Astrocyte (in vitro differentiated cells and primary cell): Measurements from ENCODE around the gene TBX4. TPM values are rescaled to one million over a fixed set of nuclear protein-coding genes. Genes with fewer than 3 reads are reported as not detected.

ENCODE experiments used
- DNase-seq: peaks from one replicate; pipeline ENCODE4 v3.0.0-alpha.2; 2010; ENCODE audit warnings: low read depth
- FAIRE-seq: peaks from 2 replicates; lab custom pipeline; 2011; peaks lifted over from hg19 to GRCh38; lab: Jason Lieb, UNC
- H2AFZ ChIP-seq: 2 replicates; pipeline ENCODE4 v1.6.0; 2012; ENCODE audit warnings: low read depth, low read length, inconsistent platforms
- H3K27ac ChIP-seq: 2 replicates; pipeline ENCODE4 v1.5.1; 2011; ENCODE audit warnings: low read depth, low read length, inconsistent platforms
- H3K27me3 ChIP-seq: 2 replicates; pipeline ENCODE4 v1.6.0; 2011; ENCODE audit warnings: low read length, inconsistent platforms; ENCODE audit not compliant: insufficient read depth
- H3K36me3 ChIP-seq: 2 replicates; pipeline ENCODE4 v1.5.1; 2011; ENCODE audit warnings: low read length, inconsistent platforms; ENCODE audit not compliant: insufficient read depth
- H3K4me1 ChIP-seq: 2 replicates; pipeline ENCODE4 v1.5.1; 2011; ENCODE audit warnings: low read length, inconsistent platforms; ENCODE audit not compliant: insufficient read depth
- H3K4me2 ChIP-seq: 2 replicates; pipeline ENCODE4 v1.6.0; 2012; ENCODE audit warnings: low read length, inconsistent platforms
- H3K4me3 ChIP-seq: 2 replicates; pipeline ENCODE4 v1.5.1; 2011; ENCODE audit warnings: low read depth, mild to moderate bottlenecking, low read length, inconsistent platforms; ENCODE audit not compliant: insufficient read depth
- H3K79me2 ChIP-seq: 2 replicates; pipeline ENCODE4 v1.6.0; 2012; ENCODE audit warnings: mild to moderate bottlenecking, low read length, inconsistent platforms; ENCODE audit not compliant: insufficient read depth
- H3K9ac ChIP-seq: 2 replicates; pipeline ENCODE4 v1.6.0; 2012; ENCODE audit warnings: mild to moderate bottlenecking, low read length, inconsistent platforms
- H3K9me3 ChIP-seq: 2 replicates; pipeline ENCODE4 v1.5.1; 2012; ENCODE audit warnings: low read depth, mild to moderate bottlenecking, low read length, inconsistent platforms; ENCODE audit not compliant: insufficient read depth
- H4K20me1 ChIP-seq: 2 replicates; pipeline ENCODE4 v1.6.0; 2012; ENCODE audit warnings: low read length, inconsistent platforms; ENCODE audit not compliant: insufficient read depth
- H3K27ac Mint-ChIP-seq: one replicate; pipeline ENCODE4 v1.8.0; 2021; ENCODE audit warnings: mild to moderate bottlenecking, mixed read lengths; ENCODE audit not compliant: unreplicated experiment
- H3K27me3 Mint-ChIP-seq: one replicate; pipeline ENCODE4 v1.8.0; 2021; ENCODE audit warnings: low read depth, mixed read lengths; ENCODE audit not compliant: unreplicated experiment
- H3K36me3 Mint-ChIP-seq: one replicate; pipeline ENCODE4 v1.8.0; 2021; ENCODE audit warnings: low read depth, mixed read lengths; ENCODE audit not compliant: unreplicated experiment
- H3K4me1 Mint-ChIP-seq: one replicate; pipeline ENCODE4 v1.8.0; 2021; ENCODE audit warnings: low read depth, mixed read lengths; ENCODE audit not compliant: unreplicated experiment
- H3K4me3 Mint-ChIP-seq: one replicate; pipeline ENCODE4 v1.8.0; 2021; ENCODE audit warnings: mild to moderate bottlenecking, moderate library complexity, mixed read lengths; ENCODE audit not compliant: unreplicated experiment
- H3K9me3 Mint-ChIP-seq: one replicate; pipeline ENCODE4 v1.8.0; 2021; ENCODE audit warnings: mild to moderate bottlenecking, mixed read lengths; ENCODE audit not compliant: unreplicated experiment
- EZH2 ChIP-seq: IDR thresholded peaks from 2 replicates; pipeline ENCODE4 v1.6.1; 2012; ENCODE audit warnings: mild to moderate bottlenecking, low read length, inconsistent platforms; ENCODE audit not compliant: insufficient read depth
- total RNA-seq: library from RNA; stranded (reverse); gene quantifications from 2 replicates; pipeline ENCODE4 v1.2.1, GENCODE V29; 2021
- TF ChIP-seq, protein P1 (sequence below): IDR thresholded peaks from 2 replicates; pipeline ENCODE4 v1.5.1; 2011; ENCODE audit warnings: low read depth, mild to moderate bottlenecking, inconsistent platforms, low read length, moderate library complexity; ENCODE audit not compliant: insufficient read depth

The TBX4 gene
- total RNA-seq, 1 donor from 2014 or later = 0.14 TPM

DNA sequence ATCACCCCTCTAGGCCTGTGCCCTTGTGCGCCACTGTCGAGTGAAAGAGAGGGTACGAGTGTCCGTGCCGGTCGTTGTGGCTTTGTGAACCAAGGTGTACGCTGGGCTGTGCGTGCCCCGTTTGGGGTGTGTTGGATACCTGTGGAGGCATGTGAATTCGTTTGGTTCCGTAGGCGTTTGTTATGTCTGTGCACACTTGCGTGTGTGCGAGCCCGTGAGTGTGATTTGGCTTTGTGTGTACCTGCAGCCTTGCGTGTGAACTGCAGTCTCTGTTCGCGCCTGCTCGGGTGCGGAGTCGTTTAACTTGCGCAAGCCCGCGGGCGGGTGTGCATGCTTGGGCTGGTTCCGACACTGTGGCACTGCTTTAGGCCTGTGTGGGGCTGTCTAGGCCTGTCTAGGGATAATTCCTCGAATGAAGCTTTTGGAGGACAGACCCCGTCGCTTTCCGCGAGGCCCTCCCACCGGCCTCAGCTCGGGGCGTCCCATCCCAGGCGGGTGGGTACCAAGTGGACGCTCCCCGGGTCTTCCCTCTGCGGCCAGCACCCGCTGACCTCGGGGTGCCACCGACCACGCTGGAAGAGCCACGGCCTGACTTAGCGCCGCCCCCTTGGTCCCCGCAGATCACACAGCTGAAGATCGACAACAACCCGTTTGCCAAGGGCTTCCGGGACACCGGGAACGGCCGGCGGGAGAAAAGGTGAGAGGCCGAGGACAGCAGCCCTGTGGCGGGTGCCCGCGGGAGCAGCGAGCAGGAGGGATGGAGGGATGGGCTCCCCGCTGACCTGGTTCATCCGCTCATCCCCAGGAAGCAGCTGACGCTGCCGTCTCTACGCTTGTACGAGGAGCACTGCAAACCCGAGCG lies 48.2 kb upstream of the TBX4 start:
- Histone ChIP-seq H3K27ac (peak overlapping the region; percentile 33), H3K79me2 (peaks cover 73% of the 10 kb centered on the region)
- peak overlapping the region; percentile 26 for H3K27ac Mint-ChIP-seq

DNA sequence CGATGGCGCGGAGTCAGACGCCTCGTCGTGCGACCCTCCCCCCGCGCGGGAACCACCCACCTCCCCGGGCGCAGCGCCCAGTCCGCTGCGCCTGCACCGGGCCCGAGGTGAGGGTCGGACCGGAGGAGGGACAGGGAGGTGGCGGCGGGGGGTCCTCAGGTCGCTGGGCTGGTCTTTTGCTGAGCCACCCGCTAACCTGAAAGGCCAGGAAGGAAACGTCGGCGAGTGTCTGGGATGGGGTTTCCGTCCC lies 47.6 kb upstream of the TBX4 start:
- peak overlapping the region; percentile 46 for H3K4me3 ChIP-seq
- Mint-ChIP-seq H3K27me3 (peaks cover 60% of the 10 kb centered on the region), H3K27ac (no peak overlapping the region), H3K9me3 (peaks cover 7% of the 10 kb centered on the region), H3K4me3 (no peak overlapping the region), H3K4me1 (no peaks in the 10 kb centered on the region), H3K36me3 (peaks cover 2% of the 10 kb centered on the region)
- peaks cover 69% of the 10 kb centered on the region for H3K79me2 ChIP-seq
- peak overlapping the region; percentile 68 for H3K9ac ChIP-seq
- H3K9me3 ChIP-seq = no peaks in the 10 kb centered on the region
- no peak for FAIRE-seq
- TF ChIP-seq, protein P1, sequence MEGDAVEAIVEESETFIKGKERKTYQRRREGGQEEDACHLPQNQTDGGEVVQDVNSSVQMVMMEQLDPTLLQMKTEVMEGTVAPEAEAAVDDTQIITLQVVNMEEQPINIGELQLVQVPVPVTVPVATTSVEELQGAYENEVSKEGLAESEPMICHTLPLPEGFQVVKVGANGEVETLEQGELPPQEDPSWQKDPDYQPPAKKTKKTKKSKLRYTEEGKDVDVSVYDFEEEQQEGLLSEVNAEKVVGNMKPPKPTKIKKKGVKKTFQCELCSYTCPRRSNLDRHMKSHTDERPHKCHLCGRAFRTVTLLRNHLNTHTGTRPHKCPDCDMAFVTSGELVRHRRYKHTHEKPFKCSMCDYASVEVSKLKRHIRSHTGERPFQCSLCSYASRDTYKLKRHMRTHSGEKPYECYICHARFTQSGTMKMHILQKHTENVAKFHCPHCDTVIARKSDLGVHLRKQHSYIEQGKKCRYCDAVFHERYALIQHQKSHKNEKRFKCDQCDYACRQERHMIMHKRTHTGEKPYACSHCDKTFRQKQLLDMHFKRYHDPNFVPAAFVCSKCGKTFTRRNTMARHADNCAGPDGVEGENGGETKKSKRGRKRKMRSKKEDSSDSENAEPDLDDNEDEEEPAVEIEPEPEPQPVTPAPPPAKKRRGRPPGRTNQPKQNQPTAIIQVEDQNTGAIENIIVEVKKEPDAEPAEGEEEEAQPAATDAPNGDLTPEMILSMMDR = no peak
- no peak for TF ChIP-seq EZH2
- peaks cover 41% of the 10 kb centered on the region for H4K20me1 ChIP-seq
- no peak overlapping the region for H3K27ac ChIP-seq
- peaks cover 36% of the 10 kb centered on the region for H3K4me1 ChIP-seq
- no peaks in the 10 kb centered on the region for H3K36me3 ChIP-seq
- no peak for DNase-seq
- H3K4me2 ChIP-seq = peak overlapping the region; percentile 81
- peaks cover 24% of the 10 kb centered on the region for H3K27me3 ChIP-seq
- no peak overlapping the region for H2AFZ ChIP-seq

More for the DNA sequence above, 48.2 kb upstream of the TBX4 start:
- H4K20me1 ChIP-seq = peaks cover 41% of the 10 kb centered on the region
- H3K4me1 ChIP-seq = peaks cover 36% of the 10 kb centered on the region
- no peaks in the 10 kb centered on the region for H3K4me1 Mint-ChIP-seq
- H3K4me2 ChIP-seq = peak overlapping the region; percentile 81
- peak overlapping the region; percentile 46 for H3K4me3 ChIP-seq
- H3K9ac ChIP-seq = peak overlapping the region; percentile 68
- H3K4me3 Mint-ChIP-seq = no peak overlapping the region
- peaks cover 24% of the 10 kb centered on the region for H3K27me3 ChIP-seq
- peak overlapping the region; percentile 52 for H2AFZ ChIP-seq
- FAIRE-seq (no peak), DNase-seq (no peak)
- no peaks in the 10 kb centered on the region for H3K36me3 ChIP-seq
- H3K36me3 Mint-ChIP-seq = peaks cover 2% of the 10 kb centered on the region
- peaks cover 7% of the 10 kb centered on the region for H3K9me3 Mint-ChIP-seq
- TF ChIP-seq, protein P1 = no peak
- TF ChIP-seq EZH2 = peak; percentile 75
- no peaks in the 10 kb centered on the region for H3K9me3 ChIP-seq
- peaks cover 60% of the 10 kb centered on the region for H3K27me3 Mint-ChIP-seq
